ENCODE data around the gene VTI1A. TPM values are rescaled to one million over a fixed set of nuclear protein-coding genes. Genes with fewer than 3 reads are reported as not detected.

Gene VTI1A
- total and polyA plus RNA-seq, 9 of the 15 experiments (the other 6 are each of a cell fraction or from before 2014, with no cell fraction given): 9.3 to 21.4 (median 16.0) TPM

GRCh38 chr10:112724404-112724991 lies 277.5 kb downstream of the VTI1A start:
- Histone ChIP-seq H4K20me1 (replicated peaks; ENCODE audit: control insufficient read depth, insufficient read depth, low read length) (no peaks in the 10 kb centered on the region), H3K4me1 (replicated peaks in 1 of 2; ENCODE audit: control insufficient read depth in 2 of 2, insufficient read depth in 2 of 2, low read length in 2 of 2) (no peaks in the 10 kb centered on the region), H3K4me2 (ENCODE audit: insufficient read depth, low read length) (no peak overlapping the region), H3K27me3 (ENCODE audit: control insufficient read depth in 2 of 2, insufficient read depth in 2 of 2, low read length in 2 of 2) (no peaks in the 10 kb centered on the region), H3K36me3 (ENCODE audit: control insufficient read depth, insufficient read depth, low read length) (no peaks in the 10 kb centered on the region), H2AFZ (ENCODE audit: low read depth, low read length) (no peak overlapping the region), H3K79me2 (ENCODE audit: control insufficient read depth, insufficient read depth, low read length) (no peaks in the 10 kb centered on the region), H3K9ac (ENCODE audit: insufficient read depth in 1 of 2, low read depth in 2 of 2, low read length in 2 of 2) (no peak overlapping the region), H3K27ac (ENCODE audit: extremely low read depth, low read depth, low read length) (no peak overlapping the region), H3K9me3 (replicated peaks; ENCODE audit: control insufficient read depth, insufficient read depth, low read depth, low read length) (no peaks in the 10 kb centered on the region), H3K4me3 (no peak overlapping the region), H3K9me1 (ENCODE audit: control insufficient read depth, insufficient read depth, low read length) (no peaks in the 10 kb centered on the region)
- BruUV-seq (replicated peaks): no TSS peak
- ATAC-seq (no peak), DNase-seq (ENCODE audit: extremely low read depth in 1 of 4, low spot score in 3 of 4) (no peak), FAIRE-seq (no peak)
- TF ChIP-seq KLF1 (tag; IDR thresholded peaks at IDR 0.05) (no peak), BDP1 (IDR thresholded peaks at IDR 0.05; ENCODE audit: insufficient read depth, insufficient read length) (no peak), FIP1L1 (IDR thresholded peaks at IDR 0.05; ENCODE audit: low read depth, low read length, poor library complexity, severe bottlenecking) (no peak), ZNF584 (CRISPR knock-in tag; IDR thresholded peaks at IDR 0.05; ENCODE audit: low read depth) (no peak), NFYB (IDR thresholded peaks at IDR 0.05; ENCODE audit: extremely low read depth, insufficient read length) (no peak), TCF15 (CRISPR knock-in tag; IDR thresholded peaks at IDR 0.05) (no peak), FOSL1 (tag; conservative IDR thresholded peaks at IDR 0.05) (no peak), NCOR1 (IDR thresholded peaks at IDR 0.05) (no peak), SREBF2 (CRISPR knock-in tag; IDR thresholded peaks at IDR 0.05) (no peak), ZNF274 (IDR thresholded peaks at IDR 0.05; ENCODE audit: borderline replicate concordance, low read depth, low read length) (no peak), ZNF224 (CRISPR knock-in tag; IDR thresholded peaks at IDR 0.05) (no peak), ZNF589 (CRISPR knock-in tag; IDR thresholded peaks at IDR 0.05; ENCODE audit: low read depth) (no peak), ELF4 (CRISPR knock-in tag; IDR thresholded peaks at IDR 0.05) (no peak), ZNF41 (CRISPR knock-in tag; conservative IDR thresholded peaks at IDR 0.05) (no peak)
- TF ChIP-seq, protein P1, sequence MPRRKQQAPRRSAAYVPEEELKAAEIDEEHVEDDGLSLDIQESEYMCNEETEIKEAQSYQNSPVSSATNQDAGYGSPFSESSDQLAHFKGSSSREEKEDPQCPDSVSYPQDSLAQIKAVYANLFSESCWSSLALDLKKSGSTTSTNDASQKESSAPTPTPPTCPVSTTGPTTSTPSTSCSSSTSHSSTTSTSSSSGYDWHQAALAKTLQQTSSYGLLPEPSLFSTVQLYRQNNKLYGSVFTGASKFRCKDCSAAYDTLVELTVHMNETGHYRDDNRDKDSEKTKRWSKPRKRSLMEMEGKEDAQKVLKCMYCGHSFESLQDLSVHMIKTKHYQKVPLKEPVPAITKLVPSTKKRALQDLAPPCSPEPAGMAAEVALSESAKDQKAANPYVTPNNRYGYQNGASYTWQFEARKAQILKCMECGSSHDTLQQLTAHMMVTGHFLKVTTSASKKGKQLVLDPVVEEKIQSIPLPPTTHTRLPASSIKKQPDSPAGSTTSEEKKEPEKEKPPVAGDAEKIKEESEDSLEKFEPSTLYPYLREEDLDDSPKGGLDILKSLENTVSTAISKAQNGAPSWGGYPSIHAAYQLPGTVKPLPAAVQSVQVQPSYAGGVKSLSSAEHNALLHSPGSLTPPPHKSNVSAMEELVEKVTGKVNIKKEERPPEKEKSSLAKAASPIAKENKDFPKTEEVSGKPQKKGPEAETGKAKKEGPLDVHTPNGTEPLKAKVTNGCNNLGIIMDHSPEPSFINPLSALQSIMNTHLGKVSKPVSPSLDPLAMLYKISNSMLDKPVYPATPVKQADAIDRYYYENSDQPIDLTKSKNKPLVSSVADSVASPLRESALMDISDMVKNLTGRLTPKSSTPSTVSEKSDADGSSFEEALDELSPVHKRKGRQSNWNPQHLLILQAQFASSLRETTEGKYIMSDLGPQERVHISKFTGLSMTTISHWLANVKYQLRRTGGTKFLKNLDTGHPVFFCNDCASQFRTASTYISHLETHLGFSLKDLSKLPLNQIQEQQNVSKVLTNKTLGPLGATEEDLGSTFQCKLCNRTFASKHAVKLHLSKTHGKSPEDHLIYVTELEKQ (CRISPR knock-in tag; IDR thresholded peaks at IDR 0.05): no peak
- TF ChIP-seq, protein P2, sequence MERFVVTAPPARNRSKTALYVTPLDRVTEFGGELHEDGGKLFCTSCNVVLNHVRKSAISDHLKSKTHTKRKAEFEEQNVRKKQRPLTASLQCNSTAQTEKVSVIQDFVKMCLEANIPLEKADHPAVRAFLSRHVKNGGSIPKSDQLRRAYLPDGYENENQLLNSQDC (CRISPR knock-in tag; IDR thresholded peaks at IDR 0.05): no peak
- in situ Hi-C loops (cut with MboI): no loop called here
- CTCF ChIA-PET (ENCODE audit: low intra/inter-chr PET ratio): no interaction called here
- 40% methylated on average over 2 of the region's 2 CpGs for WGBS (ENCODE audit: insufficient coverage, low coverage, missing lambda C conversion rate)
- POLR2A ChIA-PET: interaction anchor here (0.6 to 0.8 kb wide), 2 partner anchors 33 to 947 kb away, joined by 3 to 4 read pairs; no protein-coding TSS in a partner anchor
- intact Hi-C loops (cut with micrococcal nuclease): no loop called here

Measured in K562 (cell line).